Measurements from ENCODE around the gene LONRF2.
"Not testable (repeated sequence)": the region's sequence is repeated elsewhere in the genome, so short reads cannot be mapped to it uniquely, and the experiment has no call there.

Gene LONRF2

GRCh38 chr2:100250645-100251044, 71.7 kb downstream of the LONRF2 start:
- no peak for DNase-seq

- no peak for DNase-seq
Measured at GRCh38 chr2:100248971-100249370, 73.3 kb downstream of the LONRF2 start.

GRCh38 chr2:100248556-100248955, 73.7 kb downstream of the LONRF2 start:
- DNase-seq, result not testable (repeated sequence)

GRCh38 chr2:100248044-100248330, 74.3 kb downstream of the LONRF2 start:
- no peak for DNase-seq

- DNase-seq, result no peak
Measured at GRCh38 chr2:100247256-100248043, 74.9 kb downstream of the LONRF2 start.

GRCh38 chr2:100246163-100247145, 75.8 kb downstream of the LONRF2 start:
- DNase-seq, result no peak

- DNase-seq, result no peak
Measured at GRCh38 chr2:100245681-100246080, 76.6 kb downstream of the LONRF2 start.

- no peak for DNase-seq
Measured at GRCh38 chr2:100244881-100245605, 77.3 kb downstream of the LONRF2 start.

- DNase-seq, result no peak
Measured at GRCh38 chr2:100243631-100244030, 78.7 kb downstream of the LONRF2 start.

- DNase-seq, result peak; percentile 22
Measured at GRCh38 chr2:100242891-100243619, 79.2 kb downstream of the LONRF2 start.

GRCh38 chr2:100242476-100242875, 79.8 kb downstream of the LONRF2 start:
- no peak for DNase-seq

- DNase-seq, result no peak
Measured at GRCh38 chr2:100241236-100241635, 81.1 kb downstream of the LONRF2 start.

GRCh38 chr2:100240386-100240785, 81.9 kb downstream of the LONRF2 start:
- no peak for DNase-seq

- no peak for DNase-seq
Measured at GRCh38 chr2:100239486-100240210, 82.7 kb downstream of the LONRF2 start.

GRCh38 chr2:100238471-100238870, 83.8 kb downstream of the LONRF2 start:
- no peak for DNase-seq

- DNase-seq, result no peak
Measured at GRCh38 chr2:100237770-100238169, 84.5 kb downstream of the LONRF2 start.

GRCh38 chr2:100237163-100237562, 85.1 kb downstream of the LONRF2 start:
- no peak for DNase-seq

GRCh38 chr2:100236166-100236565, 86.1 kb downstream of the LONRF2 start:
- DNase-seq, result no peak

GRCh38 chr2:100235581-100235980, 86.7 kb downstream of the LONRF2 start:
- DNase-seq, result no peak

GRCh38 chr2:100235098-100235497, 87.2 kb downstream of the LONRF2 start:
- DNase-seq, result no peak

GRCh38 chr2:100234141-100234540, 88.2 kb downstream of the LONRF2 start:
- no peak for DNase-seq

GRCh38 chr2:100233061-100233460, 89.2 kb downstream of the LONRF2 start:
- no peak for DNase-seq
